NCI-H146 treated with DMSO at 0.1 percent for 48 hours (cell line): ENCODE measurements around the gene FGFBP2.

ENCODE experiments used
- DNase-seq: peaks from one replicate; lab custom pipeline; 2025; ENCODE audit not compliant: unreplicated experiment; lab: John Stamatoyannopoulos, UW

Gene FGFBP2

GRCh38 chr4:15968551-15969300 is 5.8 kb upstream of the FGFBP2 start:
- no peak for DNase-seq

- no peak for DNase-seq
These were observed 2.4 kb upstream of the FGFBP2 start for GRCh38 chr4:15965325-15965724.

GRCh38 chr4:15964159-15964558 is 1.2 kb upstream of the FGFBP2 start:
- no peak for DNase-seq

GRCh38 chr4:15963576-15963975 is 601 bp upstream of the FGFBP2 start:
- DNase-seq, result no peak

- DNase-seq, result no peak
These were observed 1.0 kb downstream of the FGFBP2 start for GRCh38 chr4:15961781-15962510.

GRCh38 chr4:15958562-15958961 is 4.4 kb downstream of the FGFBP2 start:
- no peak for DNase-seq

- peak; percentile 48 for DNase-seq
These were observed 6.7 kb downstream of the FGFBP2 start for GRCh38 chr4:15956179-15956850.

GRCh38 chr4:15955670-15956069 is 7.3 kb downstream of the FGFBP2 start:
- DNase-seq, result no peak

- no peak for DNase-seq
These were observed 9.3 kb downstream of the FGFBP2 start for GRCh38 chr4:15953625-15954024.

- DNase-seq, result no peak
These were observed 11.2 kb downstream of the FGFBP2 start for GRCh38 chr4:15951781-15952180.

- DNase-seq, result no peak
These were observed 14.1 kb downstream of the FGFBP2 start for GRCh38 chr4:15948826-15949225.

- no peak for DNase-seq
These were observed 15.3 kb downstream of the FGFBP2 start for GRCh38 chr4:15947684-15948083.

- DNase-seq, result no peak
These were observed 17.5 kb downstream of the FGFBP2 start for GRCh38 chr4:15945516-15945915.

- no peak for DNase-seq
These were observed 18.1 kb downstream of the FGFBP2 start for GRCh38 chr4:15944895-15945294.

- DNase-seq, result no peak
These were observed 20.7 kb downstream of the FGFBP2 start for GRCh38 chr4:15942283-15942682.

GRCh38 chr4:15938640-15939039 is 24.3 kb downstream of the FGFBP2 start, which contains the start of gene FGFBP1:
Gene FGFBP1, minus strand, starts transcription at chr4:15938740. Its CDS starts 2,108 bp downstream, at chr4:15936632.
- no peak for DNase-seq

GRCh38 chr4:15938182-15938581 is 24.8 kb downstream of the FGFBP2 start:
- no peak for DNase-seq

GRCh38 chr4:15936495-15936894 is 26.5 kb downstream of the FGFBP2 start:
- DNase-seq, result no peak

GRCh38 chr4:15935504-15936402 is 27.2 kb downstream of the FGFBP2 start:
- no peak for DNase-seq

- DNase-seq, result no peak
These were observed 28.7 kb downstream of the FGFBP2 start for GRCh38 chr4:15934259-15934658.
